ENCODE results near the gene HNRNPR. TPM values are rescaled to one million over a fixed set of nuclear protein-coding genes. Genes with fewer than 3 reads are reported as not detected.
A peak's percentile ranks its signal among the peaks of the same experiment; 100 is the strongest.

The HNRNPR gene
- total and polyA plus RNA-seq, 9 of the 15 experiments (the other 6 are each of a cell fraction or from before 2014, with no cell fraction given): 80.9 to 372 (median 301) TPM

DNA sequence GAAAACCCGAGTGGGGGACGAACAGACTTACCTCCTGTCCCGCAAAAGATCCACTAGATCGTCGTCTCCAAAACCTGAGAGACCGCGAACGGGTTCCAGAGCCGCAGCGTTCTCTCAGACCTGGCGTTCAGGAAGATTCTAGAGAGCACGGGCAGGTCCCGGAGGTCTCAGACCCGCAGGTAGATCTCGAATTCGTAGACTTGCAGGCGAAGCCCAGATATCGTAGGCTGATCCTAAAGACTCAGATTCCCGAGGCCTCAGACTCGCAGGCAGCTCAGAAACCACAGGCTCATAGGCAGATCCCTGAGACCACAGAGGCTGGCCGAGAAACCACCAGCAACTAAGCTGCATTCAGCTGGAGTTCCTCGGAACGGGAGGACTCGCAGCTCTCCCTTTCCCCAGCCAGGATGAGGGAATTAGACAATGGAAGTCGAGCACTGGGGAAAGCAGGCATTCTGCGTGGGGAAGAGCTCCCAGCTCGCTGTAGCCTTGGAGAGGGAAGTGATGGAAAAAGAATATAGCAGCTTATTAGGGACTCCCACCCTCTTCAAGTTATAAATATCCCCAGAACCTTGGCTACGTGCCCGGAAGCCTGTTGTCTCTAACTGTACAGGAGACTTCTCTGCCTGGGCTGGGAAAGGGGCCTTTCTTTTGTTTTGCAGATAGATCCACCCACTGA lies 25.4 kb upstream of the HNRNPR start, which contains the start of gene ZNF436 (continued):
- TF ChIP-seq, protein P1, sequence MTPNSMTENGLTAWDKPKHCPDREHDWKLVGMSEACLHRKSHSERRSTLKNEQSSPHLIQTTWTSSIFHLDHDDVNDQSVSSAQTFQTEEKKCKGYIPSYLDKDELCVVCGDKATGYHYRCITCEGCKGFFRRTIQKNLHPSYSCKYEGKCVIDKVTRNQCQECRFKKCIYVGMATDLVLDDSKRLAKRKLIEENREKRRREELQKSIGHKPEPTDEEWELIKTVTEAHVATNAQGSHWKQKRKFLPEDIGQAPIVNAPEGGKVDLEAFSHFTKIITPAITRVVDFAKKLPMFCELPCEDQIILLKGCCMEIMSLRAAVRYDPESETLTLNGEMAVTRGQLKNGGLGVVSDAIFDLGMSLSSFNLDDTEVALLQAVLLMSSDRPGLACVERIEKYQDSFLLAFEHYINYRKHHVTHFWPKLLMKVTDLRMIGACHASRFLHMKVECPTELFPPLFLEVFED (CRISPR knock-in tag; conservative IDR thresholded peaks at IDR 0.05): no peak
- TF ChIP-seq, protein P2, sequence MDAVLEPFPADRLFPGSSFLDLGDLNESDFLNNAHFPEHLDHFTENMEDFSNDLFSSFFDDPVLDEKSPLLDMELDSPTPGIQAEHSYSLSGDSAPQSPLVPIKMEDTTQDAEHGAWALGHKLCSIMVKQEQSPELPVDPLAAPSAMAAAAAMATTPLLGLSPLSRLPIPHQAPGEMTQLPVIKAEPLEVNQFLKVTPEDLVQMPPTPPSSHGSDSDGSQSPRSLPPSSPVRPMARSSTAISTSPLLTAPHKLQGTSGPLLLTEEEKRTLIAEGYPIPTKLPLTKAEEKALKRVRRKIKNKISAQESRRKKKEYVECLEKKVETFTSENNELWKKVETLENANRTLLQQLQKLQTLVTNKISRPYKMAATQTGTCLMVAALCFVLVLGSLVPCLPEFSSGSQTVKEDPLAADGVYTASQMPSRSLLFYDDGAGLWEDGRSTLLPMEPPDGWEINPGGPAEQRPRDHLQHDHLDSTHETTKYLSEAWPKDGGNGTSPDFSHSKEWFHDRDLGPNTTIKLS (IDR thresholded peaks at IDR 0.05; ENCODE audit: borderline replicate concordance, low read depth): peak; percentile 12; the same call in 1 of the 2 replicates
- TF ChIP-seq HMGN3 (IDR thresholded peaks at IDR 0.05; ENCODE audit: borderline replicate concordance, extremely low read depth, insufficient read length, low read depth, low read length) (no peak), DIDO1 (tag; IDR thresholded peaks at IDR 0.05; ENCODE audit: low read depth) (no peak), MTA2 (IDR thresholded peaks at IDR 0.05; ENCODE audit: low read depth) (no peak), BCL6 (CRISPR knock-in tag; IDR thresholded peaks at IDR 0.05) (no peak), KLF16 (IDR thresholded peaks at IDR 0.05) (no peak), CBX8 (IDR thresholded peaks at IDR 0.05; ENCODE audit: borderline replicate concordance, extremely low read depth, low read depth, low read length, poor library complexity, severe bottlenecking) (no peak), DDX20 (tag; IDR thresholded peaks at IDR 0.05; ENCODE audit: low read depth) (no peak), MAFF (IDR thresholded peaks at IDR 0.05; ENCODE audit: low read length) (no peak), RBBP5 (IDR thresholded peaks at IDR 0.05; ENCODE audit: borderline replicate concordance, insufficient read depth, low read length, poor library complexity, severe bottlenecking) (peak; percentile 18), OTX1 (CRISPR knock-in tag; IDR thresholded peaks at IDR 0.05) (0 out of 2 replicates have a peak, but pooled peaks have one; percentile 11), KAT7 (CRISPR knock-in tag; IDR thresholded peaks at IDR 0.05; ENCODE audit: borderline replicate concordance) (0 out of 2 replicates have a peak, but pooled peaks have one; percentile 5), BCOR (IDR thresholded peaks at IDR 0.05) (0 out of 2 replicates have a peak, but pooled peaks have one; percentile 1), ESRRB (CRISPR knock-in tag; IDR thresholded peaks at IDR 0.05; ENCODE audit: borderline replicate concordance) (no peak)
- TF ChIP-seq, protein P3, sequence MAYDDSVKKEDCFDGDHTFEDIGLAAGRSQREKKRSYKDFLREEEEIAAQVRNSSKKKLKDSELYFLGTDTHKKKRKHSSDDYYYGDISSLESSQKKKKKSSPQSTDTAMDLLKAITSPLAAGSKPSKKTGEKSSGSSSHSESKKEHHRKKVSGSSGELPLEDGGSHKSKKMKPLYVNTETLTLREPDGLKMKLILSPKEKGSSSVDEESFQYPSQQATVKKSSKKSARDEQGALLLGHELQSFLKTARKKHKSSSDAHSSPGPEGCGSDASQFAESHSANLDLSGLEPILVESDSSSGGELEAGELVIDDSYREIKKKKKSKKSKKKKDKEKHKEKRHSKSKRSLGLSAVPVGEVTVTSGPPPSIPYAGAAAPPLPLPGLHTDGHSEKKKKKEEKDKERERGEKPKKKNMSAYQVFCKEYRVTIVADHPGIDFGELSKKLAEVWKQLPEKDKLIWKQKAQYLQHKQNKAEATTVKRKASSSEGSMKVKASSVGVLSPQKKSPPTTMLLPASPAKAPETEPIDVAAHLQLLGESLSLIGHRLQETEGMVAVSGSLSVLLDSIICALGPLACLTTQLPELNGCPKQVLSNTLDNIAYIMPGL (CRISPR knock-in tag; IDR thresholded peaks at IDR 0.05): peak; percentile 31; the same call in 1 of the 2 replicates
- TF ChIP-seq, protein P4, sequence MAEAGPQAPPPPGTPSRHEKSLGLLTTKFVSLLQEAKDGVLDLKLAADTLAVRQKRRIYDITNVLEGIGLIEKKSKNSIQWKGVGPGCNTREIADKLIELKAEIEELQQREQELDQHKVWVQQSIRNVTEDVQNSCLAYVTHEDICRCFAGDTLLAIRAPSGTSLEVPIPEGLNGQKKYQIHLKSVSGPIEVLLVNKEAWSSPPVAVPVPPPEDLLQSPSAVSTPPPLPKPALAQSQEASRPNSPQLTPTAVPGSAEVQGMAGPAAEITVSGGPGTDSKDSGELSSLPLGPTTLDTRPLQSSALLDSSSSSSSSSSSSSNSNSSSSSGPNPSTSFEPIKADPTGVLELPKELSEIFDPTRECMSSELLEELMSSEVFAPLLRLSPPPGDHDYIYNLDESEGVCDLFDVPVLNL (CRISPR knock-in tag; IDR thresholded peaks at IDR 0.05; ENCODE audit: low read depth): 0 out of 2 replicates have a peak, but pooled peaks have one; percentile 72
- TF ChIP-seq, protein P5, sequence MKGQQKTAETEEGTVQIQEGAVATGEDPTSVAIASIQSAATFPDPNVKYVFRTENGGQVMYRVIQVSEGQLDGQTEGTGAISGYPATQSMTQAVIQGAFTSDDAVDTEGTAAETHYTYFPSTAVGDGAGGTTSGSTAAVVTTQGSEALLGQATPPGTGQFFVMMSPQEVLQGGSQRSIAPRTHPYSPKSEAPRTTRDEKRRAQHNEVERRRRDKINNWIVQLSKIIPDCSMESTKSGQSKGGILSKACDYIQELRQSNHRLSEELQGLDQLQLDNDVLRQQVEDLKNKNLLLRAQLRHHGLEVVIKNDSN (CRISPR knock-in tag; IDR thresholded peaks at IDR 0.05): 0 out of 2 replicates have a peak, but pooled peaks have one; percentile 24
- TF ChIP-seq, protein P6, sequence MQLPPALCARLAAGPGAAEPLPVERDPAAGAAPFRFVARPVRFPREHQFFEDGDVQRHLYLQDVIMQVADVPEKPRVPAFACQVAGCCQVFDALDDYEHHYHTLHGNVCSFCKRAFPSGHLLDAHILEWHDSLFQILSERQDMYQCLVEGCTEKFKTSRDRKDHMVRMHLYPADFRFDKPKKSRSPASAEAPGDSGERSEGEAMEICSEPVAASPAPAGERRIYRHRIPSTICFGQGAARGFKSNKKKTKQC (CRISPR knock-in tag; IDR thresholded peaks at IDR 0.05): no peak

Measured in K562 (cell line).